Lower leg skin (tissue), 3 donors: ENCODE measurements around the gene SBNO2.

Experiments used
- CTCF ChIP-seq, 3 donors: fragments of 450-650 bp; IDR thresholded peaks; one replicate each; pipeline ENCODE4 v1.5.1; 2016; ENCODE audit warnings: antibody characterized with exemption in 3 of 3, mild to moderate bottlenecking in 3 of 3, moderate library complexity in 2 of 3
- POLR2A ChIP-seq, 2 donors: fragments of 450-650 bp; IDR thresholded peaks; one replicate each; pipeline ENCODE4 v1.6.1; 2016 to 2017; ENCODE audit warnings: antibody characterized with exemption in 2 of 2, mild to moderate bottlenecking in 1 of 2, moderate library complexity in 1 of 2

DNA sequence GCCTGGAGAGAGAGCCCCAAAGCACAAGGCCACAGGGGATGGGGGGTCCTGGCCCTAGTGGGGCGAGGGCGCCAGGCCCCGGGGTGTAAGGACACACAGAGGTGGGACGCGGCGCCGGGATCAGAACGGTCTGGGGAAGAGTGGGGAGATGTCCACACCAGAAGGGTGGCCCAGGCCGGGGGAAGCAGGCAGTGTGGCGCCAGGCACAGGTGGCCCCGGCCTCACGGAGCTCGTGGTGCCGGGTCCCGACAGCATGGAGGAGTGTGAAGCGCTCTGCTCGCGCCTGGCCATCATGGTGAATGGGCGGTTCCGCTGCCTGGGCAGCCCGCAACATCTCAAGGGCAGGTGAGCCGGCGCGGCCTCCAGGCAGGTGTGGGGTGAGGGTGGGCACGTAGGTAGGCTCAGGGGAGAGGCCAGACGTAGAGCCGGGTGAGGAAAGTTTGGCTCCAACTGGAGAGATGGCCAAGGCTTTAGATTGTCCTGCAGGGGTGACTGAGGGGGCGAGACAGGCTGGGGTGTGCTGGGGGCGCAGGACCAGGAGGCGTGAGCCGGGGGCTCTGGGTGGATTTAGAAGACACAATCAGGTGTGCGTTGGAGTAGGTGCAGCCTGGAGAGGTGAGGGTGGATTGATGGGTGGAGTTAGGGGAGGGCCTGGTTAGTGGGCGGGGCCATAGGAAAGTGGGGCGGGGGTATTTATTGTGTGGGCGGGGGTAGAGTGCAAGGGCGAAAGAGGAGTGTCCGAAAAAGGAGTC, 110.0 kb downstream of the SBNO2 start:
- TF ChIP-seq CTCF (IDR thresholded peaks at IDR 0.05), result no peak
- TF ChIP-seq POLR2A (IDR thresholded peaks at IDR 0.05), result no peak
